ENCODE measurements around the gene MRPS22.

The MRPS22 gene

DNA sequence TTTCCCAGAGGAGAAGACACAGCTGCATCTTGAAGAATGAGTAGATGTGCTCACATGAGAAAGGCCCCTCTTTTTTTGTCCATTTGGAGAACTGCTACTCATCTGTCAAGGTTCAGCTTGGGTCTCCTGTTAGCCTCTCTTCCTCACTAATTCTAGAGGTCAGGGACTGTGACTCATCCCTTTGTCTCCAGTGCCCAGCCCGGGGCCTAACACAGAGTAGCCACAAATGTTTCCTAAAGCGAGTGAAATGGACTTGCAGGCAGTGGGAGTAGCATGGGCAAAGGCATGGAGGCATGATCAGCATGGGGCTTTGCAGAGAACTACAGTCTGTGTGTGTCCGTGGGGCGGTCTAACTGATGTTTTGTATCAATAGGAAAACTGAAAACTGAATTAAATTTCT, 33.9 kb upstream of the MRPS22 start:
- Histone ChIP-seq H3K27me3 (no peaks in the 10 kb centered on the region), H3K9me3 (no peaks in the 10 kb centered on the region; the same call in 1 of the 2 replicates), H3K36me3 (no peaks in the 10 kb centered on the region), H3K4me1 (peaks cover 14% of the 10 kb centered on the region), H3K4me3 (ENCODE audit: low read depth, low read length) (no peak overlapping the region)
- no peak for DNase-seq
- TF ChIP-seq, protein P1, sequence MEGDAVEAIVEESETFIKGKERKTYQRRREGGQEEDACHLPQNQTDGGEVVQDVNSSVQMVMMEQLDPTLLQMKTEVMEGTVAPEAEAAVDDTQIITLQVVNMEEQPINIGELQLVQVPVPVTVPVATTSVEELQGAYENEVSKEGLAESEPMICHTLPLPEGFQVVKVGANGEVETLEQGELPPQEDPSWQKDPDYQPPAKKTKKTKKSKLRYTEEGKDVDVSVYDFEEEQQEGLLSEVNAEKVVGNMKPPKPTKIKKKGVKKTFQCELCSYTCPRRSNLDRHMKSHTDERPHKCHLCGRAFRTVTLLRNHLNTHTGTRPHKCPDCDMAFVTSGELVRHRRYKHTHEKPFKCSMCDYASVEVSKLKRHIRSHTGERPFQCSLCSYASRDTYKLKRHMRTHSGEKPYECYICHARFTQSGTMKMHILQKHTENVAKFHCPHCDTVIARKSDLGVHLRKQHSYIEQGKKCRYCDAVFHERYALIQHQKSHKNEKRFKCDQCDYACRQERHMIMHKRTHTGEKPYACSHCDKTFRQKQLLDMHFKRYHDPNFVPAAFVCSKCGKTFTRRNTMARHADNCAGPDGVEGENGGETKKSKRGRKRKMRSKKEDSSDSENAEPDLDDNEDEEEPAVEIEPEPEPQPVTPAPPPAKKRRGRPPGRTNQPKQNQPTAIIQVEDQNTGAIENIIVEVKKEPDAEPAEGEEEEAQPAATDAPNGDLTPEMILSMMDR (IDR thresholded peaks at IDR 0.05; ENCODE audit: low read depth, low read length): no peak

- Histone ChIP-seq H3K9me3 (no peaks in the 10 kb centered on the region; the same call in 1 of the 2 replicates), H3K4me3 (ENCODE audit: low read depth, low read length) (no peak overlapping the region), H3K27me3 (no peaks in the 10 kb centered on the region), H3K4me1 (peaks cover 14% of the 10 kb centered on the region), H3K36me3 (no peaks in the 10 kb centered on the region)
- DNase-seq: no peak
- TF ChIP-seq, protein P1 (IDR thresholded peaks at IDR 0.05; ENCODE audit: low read depth, low read length): no peak
Observed at GRCh38 chr3:139310474-139310933, 33.3 kb upstream of the MRPS22 start.

DNA sequence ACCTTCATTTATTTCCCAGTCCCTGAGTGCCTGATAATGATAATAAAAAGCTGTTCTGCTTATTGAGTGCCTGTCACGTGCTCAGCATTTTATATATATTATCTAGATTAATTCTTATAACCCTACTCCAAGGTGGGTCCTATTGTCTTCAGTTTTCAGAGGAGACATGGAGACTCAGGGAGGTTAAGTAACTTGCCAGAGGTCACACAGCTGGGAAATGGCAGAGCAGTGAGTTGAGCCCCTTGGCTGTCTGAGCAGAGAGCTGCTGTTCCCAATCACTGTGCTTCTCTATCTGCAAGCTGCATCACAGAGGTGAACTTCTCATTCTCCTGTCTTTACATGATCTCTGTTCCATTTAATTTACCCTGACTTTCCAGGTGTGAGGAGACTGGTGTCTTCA, 32.3 kb upstream of the MRPS22 start:
- TF ChIP-seq, protein P1 (IDR thresholded peaks at IDR 0.05; ENCODE audit: low read depth, low read length): no peak
- peaks cover 14% of the 10 kb centered on the region for H3K4me1 ChIP-seq
- H3K27me3 ChIP-seq: no peaks in the 10 kb centered on the region
- no peak overlapping the region for H3K4me3 ChIP-seq (ENCODE audit: low read depth, low read length)
- no peaks in the 10 kb centered on the region; the same call in 1 of the 2 replicates for H3K9me3 ChIP-seq
- no peaks in the 10 kb centered on the region for H3K36me3 ChIP-seq
- DNase-seq: no peak

DNA sequence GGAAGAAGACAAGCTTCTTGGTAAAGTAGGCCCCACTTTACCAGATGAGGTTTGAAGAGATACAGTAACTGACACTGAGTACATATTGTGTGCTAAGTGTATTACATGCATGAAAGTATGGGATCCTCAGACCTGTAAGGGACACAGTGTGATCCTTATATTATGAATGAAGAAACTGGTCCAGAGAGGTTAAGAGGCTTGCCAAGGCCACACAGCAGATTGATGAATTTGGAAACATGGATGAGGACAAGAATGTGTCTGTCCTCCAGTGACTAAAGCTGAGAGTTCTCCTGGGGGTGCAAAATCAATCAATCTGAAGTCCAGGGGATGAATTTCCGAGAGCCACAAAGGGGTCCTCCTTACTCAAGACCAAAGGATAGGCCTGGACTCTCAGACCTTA, 31.4 kb upstream of the MRPS22 start:
- Histone ChIP-seq H3K9me3 (no peaks in the 10 kb centered on the region; the same call in 1 of the 2 replicates), H3K4me3 (ENCODE audit: low read depth, low read length) (no peak overlapping the region), H3K36me3 (no peaks in the 10 kb centered on the region), H3K4me1 (peaks cover 13% of the 10 kb centered on the region), H3K27me3 (no peaks in the 10 kb centered on the region)
- no peak for DNase-seq
- TF ChIP-seq, protein P1 (IDR thresholded peaks at IDR 0.05; ENCODE audit: low read depth, low read length): no peak

DNA sequence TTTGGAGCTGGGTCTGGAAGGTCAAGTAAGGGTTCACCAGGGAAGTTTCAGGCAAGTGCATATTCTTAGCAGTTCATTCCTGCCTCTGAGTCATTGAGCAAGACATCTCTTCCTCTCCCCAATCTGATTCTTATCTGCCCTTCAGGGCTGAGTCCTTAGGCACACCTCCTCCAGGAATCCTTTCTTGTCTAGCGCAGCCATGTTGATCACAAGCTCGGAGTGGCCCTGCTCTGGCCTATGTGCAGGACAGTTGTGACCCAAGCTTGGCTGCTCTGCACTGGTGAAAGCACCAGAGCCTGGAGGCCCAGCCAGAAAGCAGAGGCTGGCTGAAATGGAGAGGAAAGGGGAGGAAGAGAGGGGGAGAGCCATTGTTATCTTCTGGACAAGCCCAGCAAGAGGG, 30.9 kb upstream of the MRPS22 start:
- no peaks in the 10 kb centered on the region for H3K27me3 ChIP-seq
- H3K4me1 ChIP-seq: peaks cover 12% of the 10 kb centered on the region
- TF ChIP-seq, protein P1 (IDR thresholded peaks at IDR 0.05; ENCODE audit: low read depth, low read length): no peak
- no peak overlapping the region for H3K4me3 ChIP-seq (ENCODE audit: low read depth, low read length)
- no peaks in the 10 kb centered on the region; the same call in 1 of the 2 replicates for H3K9me3 ChIP-seq
- no peaks in the 10 kb centered on the region for H3K36me3 ChIP-seq
- DNase-seq: no peak

DNA sequence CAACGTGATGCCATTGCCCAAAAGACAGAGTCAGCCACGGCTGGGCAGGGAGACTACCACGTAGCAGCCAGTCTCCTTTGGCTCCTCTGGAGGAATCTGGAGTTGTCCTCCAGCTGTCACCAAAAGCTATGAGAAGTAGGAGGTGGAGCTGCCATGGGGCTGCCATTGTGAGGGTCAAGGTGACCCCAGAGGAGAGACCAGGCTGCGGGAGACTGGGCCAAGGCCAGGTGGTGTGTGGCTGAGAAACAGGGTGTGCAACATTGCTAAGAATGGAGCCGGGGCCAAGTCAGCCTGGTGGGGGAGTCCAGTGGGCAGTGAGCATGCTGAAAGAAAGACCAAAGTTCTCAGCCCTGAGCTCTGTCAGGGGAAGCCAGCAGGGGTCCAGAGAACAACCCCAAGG, 29.9 kb upstream of the MRPS22 start:
- TF ChIP-seq, protein P1 (IDR thresholded peaks at IDR 0.05; ENCODE audit: low read depth, low read length): no peak
- no peaks in the 10 kb centered on the region for H3K27me3 ChIP-seq
- no peak overlapping the region for H3K4me3 ChIP-seq (ENCODE audit: low read depth, low read length)
- no peaks in the 10 kb centered on the region for H3K36me3 ChIP-seq
- no peak for DNase-seq
- H3K4me1 ChIP-seq: peaks cover 15% of the 10 kb centered on the region
- H3K9me3 ChIP-seq: no peaks in the 10 kb centered on the region; the same call in 1 of the 2 replicates
